HL-60 (cell line): ENCODE measurements around the gene PNPLA1.

Source experiments
- DNase-seq, 2 experiments: peaks; one replicate each; pipeline ENCODE4 v3.0.0-alpha.2; 2010 to 2020; ENCODE audit warnings: low read depth in 1 of 2, low spot score in 1 of 2
- H3K27ac ChIP-seq: fragments of 250-450 bp; sonication (Bioruptor Pico); replicated peaks from 2 replicates; pipeline ENCODE4 v1.5.1; 2020; ENCODE audit warnings: mild to moderate bottlenecking, moderate library complexity
- H3K27me3 ChIP-seq: fragments of 250-450 bp; sonication (Bioruptor Pico); 2 replicates; pipeline ENCODE4 v1.5.1; 2021; ENCODE audit warnings: mild to moderate bottlenecking, moderate library complexity; ENCODE audit not compliant: insufficient read depth, poor library complexity, severe bottlenecking
- H3K4me3 ChIP-seq: replicated peaks from 2 replicates; pipeline ENCODE4 v1.5.1; 2011; ENCODE audit warnings: mild to moderate bottlenecking, control low read depth, low read length; ENCODE audit not compliant: insufficient read depth
- CTCF ChIP-seq: IDR thresholded peaks from one replicate; pipeline ENCODE4 v1.5.1; 2011; ENCODE audit warnings: low read length, control low read depth, inconsistent platforms; ENCODE audit not compliant: insufficient read depth
- GABPA ChIP-seq: IDR thresholded peaks from 2 replicates; pipeline ENCODE4 v1.6.1; 2012; ENCODE audit warnings: low read depth
- POLR2AphosphoS5 ChIP-seq: IDR thresholded peaks from 2 replicates; pipeline ENCODE4 v1.6.1; 2012; ENCODE audit warnings: low read depth
- REST ChIP-seq: IDR thresholded peaks from 2 replicates; pipeline ENCODE4 v1.6.1; 2012; ENCODE audit warnings: low read depth; ENCODE audit not compliant: insufficient replicate concordance
- SPI1 ChIP-seq: IDR thresholded peaks from 2 replicates; pipeline ENCODE4 v1.6.1; 2012; ENCODE audit warnings: low read depth, mild to moderate bottlenecking, borderline replicate concordance

Gene PNPLA1

GRCh38 chr6:36357872-36358225 is 88.0 kb downstream of the PNPLA1 start:
- DNase-seq = no peak
- H3K27ac ChIP-seq = no peak overlapping the region
- TF ChIP-seq REST (no peak), SPI1 (no peak), POLR2AphosphoS5 (no peak), GABPA (no peak), CTCF (no peak)
- no peak overlapping the region for H3K4me3 ChIP-seq
- H3K27me3 ChIP-seq = no peaks in the 10 kb centered on the region
